DOHH2 (cell line): ENCODE results near the gene PLA2G4F.

Experiments used
- H3F3A ChIP-seq: fragments of 200-600 bp; sonication (generic), shearing (Covaris generic); 2 replicates; pipeline ENCODE4 v1.6.0; 2016; ENCODE audit warnings: antibody characterized with exemption, mild to moderate bottlenecking; ENCODE audit not compliant: control insufficient read depth, insufficient read depth
- H3K27ac ChIP-seq: fragments of 200-600 bp; sonication (generic); 2 replicates; pipeline ENCODE4 v1.5.1; 2014; ENCODE audit warnings: low read depth, mild to moderate bottlenecking, low read length, moderate library complexity
- H3K27me3 ChIP-seq: fragments of 200-600 bp; sonication (generic); 2 replicates; pipeline ENCODE4 v1.6.1; 2014; ENCODE audit warnings: mild to moderate bottlenecking, low read length, mixed read lengths; ENCODE audit not compliant: control insufficient read depth
- H3K36me3 ChIP-seq: fragments of 200-600 bp; sonication (generic); 2 replicates; pipeline ENCODE4 v1.6.1; 2014; ENCODE audit warnings: mild to moderate bottlenecking, low read length, moderate library complexity, mixed read lengths; ENCODE audit not compliant: control insufficient read depth
- H3K4me1 ChIP-seq: fragments of 200-600 bp; sonication (generic); 2 replicates; pipeline ENCODE4 v1.6.1; 2014; ENCODE audit warnings: mild to moderate bottlenecking, low read length, mixed read lengths; ENCODE audit not compliant: control insufficient read depth
- H3K4me2 ChIP-seq: fragments of 200-600 bp; sonication (generic); 2 replicates; pipeline ENCODE4 v1.6.0; 2014; ENCODE audit warnings: mild to moderate bottlenecking, low read length, moderate library complexity
- H3K4me3 ChIP-seq: fragments of 200-600 bp; sonication (generic); 2 replicates; pipeline ENCODE4 v1.5.1; 2014; ENCODE audit warnings: mild to moderate bottlenecking, low read length, mixed read lengths
- H3K79me2 ChIP-seq: fragments of 200-600 bp; sonication (generic); 2 replicates; pipeline ENCODE4 v1.6.1; 2014; ENCODE audit warnings: mild to moderate bottlenecking, low read length, mixed read lengths; ENCODE audit not compliant: control insufficient read depth
- H3K9me2 ChIP-seq: fragments of 200-600 bp; sonication (generic); replicated peaks from 2 replicates; pipeline ENCODE4 v1.6.1; 2014; ENCODE audit warnings: mild to moderate bottlenecking, low read length, mixed read lengths; ENCODE audit not compliant: control insufficient read depth
- H3K9me3 ChIP-seq: fragments of 200-600 bp; sonication (generic); 2 replicates; pipeline ENCODE4 v1.6.1; 2014; ENCODE audit warnings: antibody characterized with exemption, low read length, mixed read lengths; ENCODE audit not compliant: control insufficient read depth, insufficient read depth
- H4K20me1 ChIP-seq: fragments of 200-600 bp; sonication (generic); 2 replicates; pipeline ENCODE4 v1.6.0; 2014; ENCODE audit warnings: low read depth, mild to moderate bottlenecking, antibody characterized with exemption, low read length, moderate library complexity; ENCODE audit not compliant: control insufficient read depth, insufficient read depth
- EZH2phosphoT487 ChIP-seq: fragments of 200-600 bp; sonication (generic); IDR thresholded peaks from 2 replicates; pipeline ENCODE4 v1.6.1; 2017; ENCODE audit warnings: borderline replicate concordance, mild to moderate bottlenecking, antibody characterized with exemption, low read length, moderate library complexity, mixed read lengths
- TF ChIP-seq, protein P1 (sequence below): fragments of 200-600 bp; sonication (generic); IDR thresholded peaks from one replicate; pipeline ENCODE4 v1.5.1; 2014; ENCODE audit warnings: antibody characterized with exemption, mild to moderate bottlenecking, low read depth, low read length; ENCODE audit not compliant: poor library complexity, severe bottlenecking

Gene PLA2G4F

DNA sequence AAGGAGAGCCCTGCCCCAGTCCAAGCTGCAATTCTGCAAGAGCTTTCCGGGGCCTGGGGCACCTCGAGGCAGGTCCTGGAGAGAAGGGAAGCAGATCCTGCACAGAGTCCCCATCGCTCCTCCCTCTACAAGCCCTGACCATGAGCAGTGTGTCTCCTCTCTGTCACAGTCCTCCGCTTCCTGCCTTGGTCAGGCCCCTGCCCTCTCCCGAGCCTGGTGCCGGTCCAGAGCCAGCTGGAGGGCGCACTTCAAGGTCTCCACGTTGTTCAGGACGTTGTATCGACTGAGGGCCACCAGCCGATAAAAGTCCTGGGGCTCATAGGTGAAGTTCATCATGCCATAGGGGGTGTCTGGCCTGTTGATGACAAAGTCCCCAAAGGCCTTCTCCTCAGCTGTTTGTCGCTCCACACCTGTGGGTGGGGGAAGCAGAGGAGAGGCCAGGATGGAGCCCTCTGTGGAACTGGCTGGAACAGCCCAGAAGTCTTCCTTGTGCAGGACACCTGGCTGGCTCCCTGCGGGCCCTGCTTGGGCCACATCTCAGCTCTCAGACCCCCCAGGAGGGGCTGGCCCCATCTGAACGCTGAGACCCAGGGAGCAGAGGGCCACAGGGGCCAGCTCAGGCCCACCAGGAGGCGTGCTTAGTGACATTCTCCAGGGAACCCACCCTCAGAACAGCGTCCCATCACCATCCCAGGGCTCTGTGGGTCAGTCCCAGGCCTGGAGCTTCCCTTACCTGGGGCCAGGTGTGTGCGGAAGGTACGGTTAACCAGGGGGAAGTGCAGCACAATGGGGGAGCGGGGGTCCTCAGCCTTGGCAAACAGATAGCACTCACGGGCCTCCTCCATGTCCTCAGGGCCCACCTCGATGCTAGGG lies 14.4 kb downstream of the PLA2G4F start:
- Histone ChIP-seq H3K79me2 (no peaks in the 10 kb centered on the region), H3K4me3 (no peak overlapping the region), H3K36me3 (no peaks in the 10 kb centered on the region), H3K4me1 (no peaks in the 10 kb centered on the region), H3K27ac (no peak overlapping the region), H3K9me2 (no peaks in the 10 kb centered on the region), H3K9me3 (no peaks in the 10 kb centered on the region), H3F3A (no peaks in the 10 kb centered on the region), H4K20me1 (no peaks in the 10 kb centered on the region), H3K27me3 (no peaks in the 10 kb centered on the region), H3K4me2 (no peak overlapping the region)
- no peak for TF ChIP-seq EZH2phosphoT487
- TF ChIP-seq, protein P1, sequence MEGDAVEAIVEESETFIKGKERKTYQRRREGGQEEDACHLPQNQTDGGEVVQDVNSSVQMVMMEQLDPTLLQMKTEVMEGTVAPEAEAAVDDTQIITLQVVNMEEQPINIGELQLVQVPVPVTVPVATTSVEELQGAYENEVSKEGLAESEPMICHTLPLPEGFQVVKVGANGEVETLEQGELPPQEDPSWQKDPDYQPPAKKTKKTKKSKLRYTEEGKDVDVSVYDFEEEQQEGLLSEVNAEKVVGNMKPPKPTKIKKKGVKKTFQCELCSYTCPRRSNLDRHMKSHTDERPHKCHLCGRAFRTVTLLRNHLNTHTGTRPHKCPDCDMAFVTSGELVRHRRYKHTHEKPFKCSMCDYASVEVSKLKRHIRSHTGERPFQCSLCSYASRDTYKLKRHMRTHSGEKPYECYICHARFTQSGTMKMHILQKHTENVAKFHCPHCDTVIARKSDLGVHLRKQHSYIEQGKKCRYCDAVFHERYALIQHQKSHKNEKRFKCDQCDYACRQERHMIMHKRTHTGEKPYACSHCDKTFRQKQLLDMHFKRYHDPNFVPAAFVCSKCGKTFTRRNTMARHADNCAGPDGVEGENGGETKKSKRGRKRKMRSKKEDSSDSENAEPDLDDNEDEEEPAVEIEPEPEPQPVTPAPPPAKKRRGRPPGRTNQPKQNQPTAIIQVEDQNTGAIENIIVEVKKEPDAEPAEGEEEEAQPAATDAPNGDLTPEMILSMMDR = no peak

DNA sequence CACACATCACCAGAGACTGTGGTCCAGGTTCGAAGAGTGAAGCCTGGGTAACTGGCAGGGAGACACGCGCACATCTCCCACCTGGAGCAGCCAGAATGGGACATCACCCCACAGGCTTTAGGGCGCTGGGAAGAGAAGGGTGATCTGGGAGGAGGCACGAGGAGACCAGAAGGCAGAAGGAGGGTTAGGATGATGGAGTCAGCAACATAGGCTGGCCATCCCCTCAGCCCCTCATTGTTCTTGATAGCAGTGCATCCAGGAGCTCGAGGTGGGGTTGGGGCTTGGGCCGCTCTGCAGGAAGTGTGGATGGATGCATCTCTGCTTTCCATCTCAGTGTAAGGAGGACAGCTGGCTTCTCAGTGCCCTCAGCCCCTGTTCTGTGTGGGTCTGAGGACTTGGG lies 15.2 kb downstream of the PLA2G4F start:
- Histone ChIP-seq H3K9me3 (no peaks in the 10 kb centered on the region), H3K4me1 (no peaks in the 10 kb centered on the region), H3K27me3 (no peaks in the 10 kb centered on the region), H4K20me1 (no peaks in the 10 kb centered on the region), H3K36me3 (no peaks in the 10 kb centered on the region), H3K4me2 (no peak overlapping the region), H3K79me2 (no peaks in the 10 kb centered on the region), H3K4me3 (no peak overlapping the region), H3K27ac (no peak overlapping the region), H3F3A (no peaks in the 10 kb centered on the region), H3K9me2 (no peaks in the 10 kb centered on the region)
- TF ChIP-seq, protein P1 = no peak
- no peak for TF ChIP-seq EZH2phosphoT487

DNA sequence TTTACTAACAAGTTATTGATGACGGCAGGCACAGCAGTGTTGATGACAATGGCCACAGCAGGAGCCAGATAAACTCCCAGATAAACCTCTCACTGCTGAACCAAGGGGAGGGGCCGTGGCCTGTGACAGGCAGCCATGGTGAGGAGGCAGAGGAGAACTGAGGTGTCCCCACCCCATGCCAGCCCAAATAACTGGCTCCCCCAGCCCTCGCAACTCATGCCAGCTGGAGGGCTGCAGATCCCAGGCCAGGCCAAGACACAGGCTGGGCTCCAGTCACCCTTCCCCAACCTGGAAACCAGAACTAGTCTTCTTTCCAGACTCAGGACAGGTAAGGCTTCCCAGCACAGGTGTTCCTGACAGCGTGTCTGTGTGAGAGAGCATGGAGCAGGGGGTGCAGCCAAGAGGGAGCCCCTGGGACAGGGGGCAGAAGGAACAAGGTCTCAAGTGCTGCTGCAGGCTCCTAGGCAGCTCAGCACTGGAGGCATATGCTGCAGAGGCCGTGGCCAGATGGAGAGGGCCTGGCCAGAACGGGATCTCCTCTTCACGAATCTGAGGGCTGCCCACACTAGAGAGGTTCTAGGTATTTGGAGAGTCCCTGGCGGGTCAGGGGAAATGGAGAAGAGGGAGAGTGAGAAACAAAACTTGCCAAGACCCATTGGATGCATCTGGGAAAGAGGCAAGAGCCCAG lies 15.9 kb downstream of the PLA2G4F start:
- H3F3A ChIP-seq = no peaks in the 10 kb centered on the region
- no peaks in the 10 kb centered on the region for H3K4me1 ChIP-seq
- no peaks in the 10 kb centered on the region for H3K27me3 ChIP-seq
- no peak overlapping the region for H3K27ac ChIP-seq
- no peaks in the 10 kb centered on the region for H4K20me1 ChIP-seq
- TF ChIP-seq EZH2phosphoT487 = no peak
- TF ChIP-seq, protein P1 = no peak
- no peak overlapping the region for H3K4me3 ChIP-seq
- H3K4me2 ChIP-seq = no peak overlapping the region
- no peaks in the 10 kb centered on the region for H3K9me3 ChIP-seq
- H3K36me3 ChIP-seq = no peaks in the 10 kb centered on the region
- no peaks in the 10 kb centered on the region for H3K9me2 ChIP-seq
- no peaks in the 10 kb centered on the region for H3K79me2 ChIP-seq
